HepG2 (cell line): Measurements from ENCODE around the gene SERPINB13.

Source experiments
- CTCF ChIP-seq: sonication (generic); formaldehyde crosslinking; IDR thresholded peaks from 2 replicates; pipeline ENCODE4 v1.5.0; 2020; ENCODE audit warnings: mild to moderate bottlenecking, missing genetic modification reagents, moderate library complexity
- GATAD1 ChIP-seq: IDR thresholded peaks from 2 replicates; pipeline ENCODE4 v1.6.1; 2016; ENCODE audit warnings: missing genetic modification reagents, missing compliant biosample characterization
- HOMEZ ChIP-seq: IDR thresholded peaks from 2 replicates; pipeline ENCODE4 v1.6.1; 2016; ENCODE audit warnings: low read depth
- NFYB ChIP-seq: sonication (generic); formaldehyde crosslinking; IDR thresholded peaks from 2 replicates; pipeline ENCODE4 v1.4.0; 2020; ENCODE audit warnings: missing genetic modification reagents
- POLR2AphosphoS5 ChIP-seq: IDR thresholded peaks from 2 replicates; pipeline ENCODE4 v1.6.1; 2012; ENCODE audit warnings: low read depth, low read length
- SMAD3 ChIP-seq: sonication (generic); formaldehyde crosslinking; IDR thresholded peaks from 2 replicates; pipeline ENCODE4 v1.4.0; 2020; ENCODE audit warnings: missing genetic modification reagents
- TAF1 ChIP-seq: sonication (generic); formaldehyde crosslinking; IDR thresholded peaks from 2 replicates; pipeline ENCODE4 v1.4.0; 2020; ENCODE audit warnings: missing genetic modification reagents
- ZNF224 ChIP-seq: sonication (generic); formaldehyde crosslinking; IDR thresholded peaks from 2 replicates; pipeline ENCODE4 v1.5.0; 2020; ENCODE audit warnings: mild to moderate bottlenecking, missing genetic modification reagents

GRCh38 chr18:63539904-63540510 lies 47.1 kb upstream of the SERPINB13 start:
- TF ChIP-seq TAF1 (no peak), ZNF224 (no peak), NFYB (no peak), HOMEZ (CRISPR knock-in tag) (no peak), GATAD1 (CRISPR knock-in tag) (no peak), CTCF (CRISPR knock-in tag) (no peak), POLR2AphosphoS5 (no peak), SMAD3 (no peak)
